IMR-90 (cell line): ENCODE measurements around the gene MILR1. TPM values are rescaled to one million over a fixed set of nuclear protein-coding genes. Genes with fewer than 3 reads are reported as not detected.
"Not testable (repeated sequence)": the region's sequence is repeated elsewhere in the genome, so short reads cannot be mapped to it uniquely, and the experiment has no call there.

Experiments used
- ATAC-seq: fragments of 200-7000 bp; cut with Tn5 transposase; 2 replicates; pipeline ENCODE4 v1.9.1; 2020; ENCODE audit warnings: low read depth, mild to moderate bottlenecking, moderate library complexity
- BruUV-seq: library from RNA; stranded (reverse); fragments of 400-500 nt; replicated peaks from 2 replicates; lab custom pipeline; 2021; lab: Mats Ljungman, UMichigan
- CTCF ChIA-PET: fragments of 300-600 bp; formaldehyde crosslinking; extraction: SDS; loops from one replicate; lab custom pipeline; 2021; ENCODE audit warnings: antibody characterized with exemption; lab: Yijun Ruan, JAX
- POLR2A ChIA-PET: fragments of 300-600 bp; sonication (Branson Sonifier 250); formaldehyde crosslinking; loops from one replicate; lab custom pipeline; 2022; ENCODE audit warnings: antibody characterized with exemption; ENCODE audit not compliant: unreplicated experiment; lab: Charles Lee
- DNase-seq: peaks from one replicate; pipeline ENCODE4 v3.0.0; 2013
- H2AFZ ChIP-seq: replicated peaks from 2 replicates; pipeline ENCODE3; 2013; ENCODE audit warnings: low read length, mild to moderate bottlenecking; ENCODE audit not compliant: poor library complexity
- H2AK5ac ChIP-seq: 2 replicates; pipeline ENCODE4 v1.6.1; 2013; ENCODE audit warnings: low read depth, low read length, inconsistent platforms
- H2AK9ac ChIP-seq: replicated peaks from 2 replicates; pipeline ENCODE3; 2013; ENCODE audit warnings: mild to moderate bottlenecking, low read depth, low read length, moderate library complexity; ENCODE audit not compliant: poor library complexity
- H2BK120ac ChIP-seq: 2 replicates; pipeline ENCODE4 v1.6.1; 2013; ENCODE audit warnings: low read depth, low read length, inconsistent platforms
- H2BK15ac ChIP-seq: 3 replicates; pipeline ENCODE4 v1.6.1; 2013; ENCODE audit warnings: low read depth, low read length, inconsistent platforms
- H2BK20ac ChIP-seq: 2 replicates; pipeline ENCODE4 v1.6.1; 2013; ENCODE audit warnings: low read depth, mild to moderate bottlenecking, inconsistent platforms, low read length, moderate library complexity
- H2BK5ac ChIP-seq: 2 replicates; pipeline ENCODE4 v1.6.1; 2013; ENCODE audit warnings: mild to moderate bottlenecking, low read depth, low read length, inconsistent platforms; ENCODE audit not compliant: poor library complexity, severe bottlenecking
- H3K14ac ChIP-seq: replicated peaks from 2 replicates; pipeline ENCODE4 v1.6.1; 2013; ENCODE audit warnings: low read depth, low read length, inconsistent platforms
- H3K18ac ChIP-seq: 2 replicates; pipeline ENCODE4 v1.6.1; 2013; ENCODE audit warnings: low read depth, low read length, control low read depth
- H3K23ac ChIP-seq: 2 replicates; pipeline ENCODE4 v1.6.1; 2013; ENCODE audit warnings: low read depth, low read length, inconsistent platforms
- H3K27ac ChIP-seq: 2 replicates; pipeline ENCODE4 v1.5.1; 2013; ENCODE audit warnings: mild to moderate bottlenecking, control low read depth, low read length; ENCODE audit not compliant: insufficient read depth
- H3K27me3 ChIP-seq: 2 replicates; pipeline ENCODE4 v1.6.1; 2013; ENCODE audit warnings: low read length; ENCODE audit not compliant: control insufficient read depth, insufficient read depth
- H3K36me3 ChIP-seq: 2 replicates; pipeline ENCODE4 v1.6.1; 2013; ENCODE audit warnings: low read length, mixed read lengths; ENCODE audit not compliant: control insufficient read depth, insufficient read depth
- H3K4ac ChIP-seq: 2 replicates; pipeline ENCODE4 v1.6.1; 2013; ENCODE audit warnings: low read depth, low read length, inconsistent platforms
- H3K4me1 ChIP-seq: 2 replicates; pipeline ENCODE4 v1.6.1; 2013; ENCODE audit warnings: low read length, mixed read lengths; ENCODE audit not compliant: control insufficient read depth, insufficient read depth
- H3K4me2 ChIP-seq: 2 replicates; pipeline ENCODE4 v1.6.1; 2013; ENCODE audit warnings: low read depth, mild to moderate bottlenecking, control low read depth, low read length, moderate library complexity
- H3K4me3 ChIP-seq: 2 replicates; pipeline ENCODE4 v1.5.1; 2013; ENCODE audit warnings: low read depth, mild to moderate bottlenecking, control low read depth, low read length, moderate library complexity; ENCODE audit not compliant: insufficient read depth
- H3K56ac ChIP-seq: 2 replicates; pipeline ENCODE4 v1.6.1; 2013; ENCODE audit warnings: low read length, inconsistent platforms; ENCODE audit not compliant: insufficient read depth; ENCODE audit errors: extremely low read depth
- H3K79me1 ChIP-seq, 2 experiments: 2 replicates each; pipeline ENCODE4 v1.6.1; 2013; ENCODE audit warnings: low read length in 2 of 2, inconsistent platforms in 1 of 2, low read depth in 1 of 2
- H3K9ac ChIP-seq: 2 replicates; pipeline ENCODE4 v1.6.1; 2013; ENCODE audit warnings: low read depth, low read length, control low read depth
- H3K9me1 ChIP-seq: 2 replicates; pipeline ENCODE4 v1.6.1; 2013; ENCODE audit warnings: low read length, inconsistent platforms; ENCODE audit not compliant: insufficient read depth
- H3K9me3 ChIP-seq: 2 replicates; pipeline ENCODE4 v1.6.1; 2013; ENCODE audit warnings: low read length; ENCODE audit not compliant: control insufficient read depth, insufficient read depth
- H4K20me1 ChIP-seq: 2 replicates; pipeline ENCODE4 v1.6.1; 2013; ENCODE audit warnings: low read length, inconsistent platforms; ENCODE audit not compliant: insufficient read depth
- H4K5ac ChIP-seq: 2 replicates; pipeline ENCODE4 v1.6.1; 2013; ENCODE audit warnings: mild to moderate bottlenecking, low read depth, low read length, control low read depth
- H4K8ac ChIP-seq, 2 experiments: 2 replicates each; pipeline ENCODE4 v1.6.1; 2013; ENCODE audit warnings: low read depth in 2 of 2, low read length in 2 of 2, control low read depth in 1 of 2, inconsistent platforms in 1 of 2
- H4K91ac ChIP-seq: 2 replicates; pipeline ENCODE4 v1.6.1; 2013; ENCODE audit warnings: low read depth, low read length, inconsistent platforms; ENCODE audit not compliant: insufficient read depth
- WGBS, 2 experiments: methylation state at CpG; one replicate each; pipeline versions ENCODE4 v1.1.5 to v1.1.7; 2013; ENCODE audit warnings: missing lambda C conversion rate in 2 of 2; ENCODE audit not compliant: insufficient read length in 1 of 2; ENCODE audit errors: extremely low coverage in 2 of 2; 5-methylcytosine and 5-hydroxymethylcytosine counted together
- dilution Hi-C: fragments of 300-500 bp; cut with HindIII; formaldehyde crosslinking; loops from one replicate; pipeline ENCODE4 v1.14.3; 2018; ENCODE audit warnings: low sequenced_read_pairs; ENCODE audit not compliant: unreplicated experiment
- in situ Hi-C: fragments of 300-500 bp; cut with MboI; formaldehyde crosslinking; loops from 3 replicates; pipeline ENCODE4 v1.14.3; 2019; ENCODE audit warnings: low sequenced_read_pairs, inconsistent platforms, mixed read lengths
- intact Hi-C: fragments of 100-400 bp; cut with micrococcal nuclease; formaldehyde crosslinking; loops from 2 replicates; pipeline ENCODE4 v1.10.0; 2022
- polyA plus RNA-seq, 3 experiments: library from polyadenylated mRNA; depleted of rRNA; stranded (reverse); fragments of >200 nt; gene quantifications; 2 replicates each; pipeline ENCODE4 v1.2.3, GENCODE V29; 2012; ENCODE audit warnings: low replicate concordance in 1 of 3
- total RNA-seq: library from RNA; depleted of rRNA; stranded (reverse); fragments of >200 nt; gene quantifications from 2 replicates; pipeline ENCODE4 v1.2.3, GENCODE V29; 2012

Gene MILR1
- total and polyA plus RNA-seq, 2 of the 4 experiments (the other 2 are of a cell fraction): 0.36 to 0.44 TPM

GRCh38 chr17:64439521-64439920 lies 9.4 kb upstream of the MILR1 start:
- no CpG with 5 or more reads among the region's 1 CpG for WGBS, 2 experiments
- in situ Hi-C loops, H2BK120ac ChIP-seq, DNase-seq, H3K9ac ChIP-seq, H3K79me1 ChIP-seq, H3K9me1 ChIP-seq, H3K36me3 ChIP-seq, H4K20me1 ChIP-seq, H2AK5ac ChIP-seq, dilution Hi-C loops, H2BK5ac ChIP-seq, H3K27ac ChIP-seq, H2BK20ac ChIP-seq, intact Hi-C loops, H3K18ac ChIP-seq, ATAC-seq, H3K23ac ChIP-seq, H2BK15ac ChIP-seq, CTCF ChIA-PET, H3K56ac ChIP-seq, BruUV-seq, H3K4me3 ChIP-seq, H2AFZ ChIP-seq, H3K4me2 ChIP-seq, H3K14ac ChIP-seq, H4K5ac ChIP-seq, POLR2A ChIA-PET, H4K8ac ChIP-seq, H2AK9ac ChIP-seq, H4K91ac ChIP-seq, H3K27me3 ChIP-seq, H3K4me1 ChIP-seq, H3K4ac ChIP-seq: not testable (repeated sequence)
- H3K9me3 ChIP-seq: peaks cover 17% of the 10 kb centered on the region
